Thyroid gland (tissue), 4 donors: ENCODE data around the gene PDZD7. TPM values are rescaled to one million over a fixed set of nuclear protein-coding genes. Genes with fewer than 3 reads are reported as not detected.

Source experiments
- DNase-seq, 2 donors: peaks; one replicate each; pipeline ENCODE4 v3.0.0-alpha.2; 2019
- H3K27ac ChIP-seq, 3 donors: fragments of 200-600 bp; sonication (generic); 1 replicate in 2 of 3; 2 replicates in 1 of 3; pipeline ENCODE4 v1.5.1; 2016 to 2019; ENCODE audit warnings: mild to moderate bottlenecking in 1 of 3, moderate library complexity in 1 of 3
- H3K27me3 ChIP-seq: fragments of 200-600 bp; sonication (generic); one replicate; pipeline ENCODE4 v1.5.1; 2019
- H3K36me3 ChIP-seq, 2 donors: fragments of 200-600 bp; sonication (generic); one replicate each; pipeline ENCODE4 v1.5.1; 2016 to 2019
- H3K4me1 ChIP-seq, 2 donors: fragments of 200-600 bp; sonication (generic); one replicate each; pipeline ENCODE4 v1.5.1; 2017 to 2019
- H3K4me3 ChIP-seq, 3 donors: fragments of 200-600 bp; sonication (generic); replicated peaks in 1 of 3; 1 replicate in 2 of 3; 2 replicates in 1 of 3; pipeline ENCODE4 v1.5.1; 2016; ENCODE audit warnings: mild to moderate bottlenecking in 1 of 3
- H3K9me3 ChIP-seq: fragments of 200-600 bp; sonication (generic); one replicate; pipeline ENCODE4 v1.5.1; 2017
- CTCF ChIP-seq, 6 experiments: fragments of 200-600 bp in 3 of 6; fragments of 450-650 bp in 3 of 6; sonication (generic) in 3 of 6; IDR thresholded peaks; one replicate each; pipeline ENCODE4 v1.5.1; 2016 to 2019; ENCODE audit warnings: antibody characterized with exemption in 6 of 6, mild to moderate bottlenecking in 2 of 6, inconsistent platforms in 1 of 6, moderate library complexity in 1 of 6
- POLR2A ChIP-seq, 2 donors: fragments of 450-650 bp; IDR thresholded peaks; one replicate each; pipeline ENCODE4 v1.6.1; 2017; ENCODE audit warnings: antibody characterized with exemption in 2 of 2, mild to moderate bottlenecking in 2 of 2, moderate library complexity in 1 of 2
- WGBS, 2 donors: methylation state at CpG; one replicate each; pipeline ENCODE4 v1.1.5; 2017; 5-methylcytosine and 5-hydroxymethylcytosine counted together
- intact Hi-C: fragments of 100-400 bp; cut with DNase I; formaldehyde crosslinking; loops from one replicate; pipeline ENCODE4 v1.15.1; 2023
- total RNA-seq, 4 donors: library from RNA; depleted of rRNA; stranded (reverse); fragments of >200 nt; gene quantifications; one replicate each; pipeline ENCODE4 v1.2.3, GENCODE V29; 2016

Gene PDZD7
- total RNA-seq, 4 donors from 2014 or later, result 0.24 to 1.1 (median 0.69) TPM

GRCh38 chr10:101050208-101051069 is 19.5 kb upstream of the PDZD7 start:
- TF ChIP-seq POLR2A (IDR thresholded peaks at IDR 0.05) (no peak), CTCF (IDR thresholded peaks at IDR 0.05) (peak; percentile 31 to 90 (median 54))
- Histone ChIP-seq H3K9me3 (no peaks in the 10 kb centered on the region), H3K4me3 (no peak overlapping the region), H3K36me3 (no peaks in the 10 kb centered on the region), H3K4me1 (peaks cover 3 to 7% of the 10 kb centered on the region in 2 donors), H3K27ac (no peak overlapping the region), H3K27me3 (peaks cover 32% of the 10 kb centered on the region)
- peak; percentile 49 to 58 for DNase-seq
- 21% methylated on average over 23 of the region's 42 CpGs for WGBS, 2 donors
- intact Hi-C loops, result no loop called here

- peaks cover 32% of the 10 kb centered on the region for H3K27me3 ChIP-seq
- no peaks in the 10 kb centered on the region for H3K36me3 ChIP-seq
- H3K9me3 ChIP-seq, result no peaks in the 10 kb centered on the region
- H3K4me1 ChIP-seq, result peaks cover 7 to 11% of the 10 kb centered on the region in 2 donors
- H3K27ac ChIP-seq, result no peak overlapping the region
- WGBS, 2 donors, result 12 to 16% methylated on average over 42 to 56 of the region's 62 CpGs
- intact Hi-C loops, result no loop called here
- TF ChIP-seq CTCF (IDR thresholded peaks at IDR 0.05) (no peak), POLR2A (IDR thresholded peaks at IDR 0.05) (no peak)
- H3K4me3 ChIP-seq, result no peak overlapping the region
- DNase-seq, result no peak
Observed at GRCh38 chr10:101047961-101048892, 17.3 kb upstream of the PDZD7 start.

GRCh38 chr10:101047268-101047667 is 16.3 kb upstream of the PDZD7 start:
- H3K27me3 ChIP-seq, result peaks cover 32% of the 10 kb centered on the region
- 19 to 21% methylated on average over 14 to 16 of the region's 16 CpGs for WGBS, 2 donors
- intact Hi-C loops, result no loop called here

GRCh38 chr10:101046332-101047238 is 15.7 kb upstream of the PDZD7 start:
- TF ChIP-seq POLR2A (IDR thresholded peaks at IDR 0.05) (no peak), CTCF (IDR thresholded peaks at IDR 0.05) (no peak)
- no peak overlapping the region for H3K27ac ChIP-seq
- no peak overlapping the region for H3K4me3 ChIP-seq
- no peak for DNase-seq
- WGBS, 2 donors, result 28 to 30% methylated on average over 25 of the region's 25 CpGs
- peaks cover 16 to 20% of the 10 kb centered on the region in 2 donors for H3K4me1 ChIP-seq
- intact Hi-C loops, result no loop called here
- no peaks in the 10 kb centered on the region for H3K36me3 ChIP-seq
- no peaks in the 10 kb centered on the region for H3K9me3 ChIP-seq
- peaks cover 32% of the 10 kb centered on the region for H3K27me3 ChIP-seq

More at GRCh38 chr10:101047268-101047667, 16.3 kb upstream of the PDZD7 start:
- no peak overlapping the region for H3K27ac ChIP-seq
- no peak overlapping the region for H3K4me3 ChIP-seq
- H3K4me1 ChIP-seq, result peaks cover 12 to 15% of the 10 kb centered on the region in 2 donors
- H3K36me3 ChIP-seq, result no peaks in the 10 kb centered on the region
- DNase-seq, result no peak
- no peak for TF ChIP-seq CTCF (IDR thresholded peaks at IDR 0.05)
- H3K9me3 ChIP-seq, result no peaks in the 10 kb centered on the region
